NB4 (cell line): Measurements from ENCODE around the gene SYTL5.

Experiments used
- DNase-seq: peaks from one replicate; pipeline ENCODE4 v3.0.0; 2010; ENCODE audit warnings: low read depth
- H3K4me3 ChIP-seq: one replicate; pipeline ENCODE4 v1.5.1; 2011; ENCODE audit warnings: mild to moderate bottlenecking, low read depth, low read length, moderate library complexity
- MYC ChIP-seq: IDR thresholded peaks from 2 replicates; pipeline ENCODE4 v1.6.1; 2011; ENCODE audit warnings: low read depth, low read length
- POLR2A ChIP-seq: IDR thresholded peaks from 2 replicates; pipeline ENCODE4 v1.6.1; 2011; ENCODE audit warnings: mild to moderate bottlenecking; ENCODE audit not compliant: insufficient read length; ENCODE audit errors: extremely low read depth
- TF ChIP-seq, protein P1 (sequence below): IDR thresholded peaks from one replicate; pipeline ENCODE4 v1.5.1; 2012; ENCODE audit warnings: low read depth, low read length
- TF ChIP-seq, protein P2 (sequence below): IDR thresholded peaks from 2 replicates; pipeline ENCODE4 v1.6.1; 2011; ENCODE audit warnings: low read depth, low read length

Gene SYTL5

DNA sequence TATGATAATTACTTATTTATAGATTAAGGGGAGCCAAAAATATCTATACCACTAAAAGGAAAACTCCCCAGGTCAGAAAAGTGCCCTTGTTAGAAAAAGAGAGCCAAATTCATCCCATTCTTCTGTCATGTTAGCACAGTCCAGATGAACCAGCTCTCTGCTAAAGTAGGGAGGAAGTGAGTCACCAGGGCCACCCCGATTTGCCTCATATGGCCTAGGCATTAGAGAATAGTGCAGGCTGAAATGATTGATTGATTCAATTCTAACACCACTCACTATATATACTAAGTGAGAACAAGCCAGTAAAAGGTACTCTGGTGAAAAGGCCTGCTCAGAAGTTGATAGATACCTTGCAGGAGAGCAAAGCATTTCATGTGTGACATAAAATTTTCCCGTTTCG, 119.8 kb downstream of the SYTL5 start:
- TF ChIP-seq, protein P1, sequence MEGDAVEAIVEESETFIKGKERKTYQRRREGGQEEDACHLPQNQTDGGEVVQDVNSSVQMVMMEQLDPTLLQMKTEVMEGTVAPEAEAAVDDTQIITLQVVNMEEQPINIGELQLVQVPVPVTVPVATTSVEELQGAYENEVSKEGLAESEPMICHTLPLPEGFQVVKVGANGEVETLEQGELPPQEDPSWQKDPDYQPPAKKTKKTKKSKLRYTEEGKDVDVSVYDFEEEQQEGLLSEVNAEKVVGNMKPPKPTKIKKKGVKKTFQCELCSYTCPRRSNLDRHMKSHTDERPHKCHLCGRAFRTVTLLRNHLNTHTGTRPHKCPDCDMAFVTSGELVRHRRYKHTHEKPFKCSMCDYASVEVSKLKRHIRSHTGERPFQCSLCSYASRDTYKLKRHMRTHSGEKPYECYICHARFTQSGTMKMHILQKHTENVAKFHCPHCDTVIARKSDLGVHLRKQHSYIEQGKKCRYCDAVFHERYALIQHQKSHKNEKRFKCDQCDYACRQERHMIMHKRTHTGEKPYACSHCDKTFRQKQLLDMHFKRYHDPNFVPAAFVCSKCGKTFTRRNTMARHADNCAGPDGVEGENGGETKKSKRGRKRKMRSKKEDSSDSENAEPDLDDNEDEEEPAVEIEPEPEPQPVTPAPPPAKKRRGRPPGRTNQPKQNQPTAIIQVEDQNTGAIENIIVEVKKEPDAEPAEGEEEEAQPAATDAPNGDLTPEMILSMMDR: no peak
- TF ChIP-seq MYC (no peak), POLR2A (no peak)
- TF ChIP-seq, protein P2, sequence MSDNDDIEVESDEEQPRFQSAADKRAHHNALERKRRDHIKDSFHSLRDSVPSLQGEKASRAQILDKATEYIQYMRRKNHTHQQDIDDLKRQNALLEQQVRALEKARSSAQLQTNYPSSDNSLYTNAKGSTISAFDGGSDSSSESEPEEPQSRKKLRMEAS: no peak
- no peak overlapping the region for H3K4me3 ChIP-seq
- peak; percentile 12 for DNase-seq

DNA sequence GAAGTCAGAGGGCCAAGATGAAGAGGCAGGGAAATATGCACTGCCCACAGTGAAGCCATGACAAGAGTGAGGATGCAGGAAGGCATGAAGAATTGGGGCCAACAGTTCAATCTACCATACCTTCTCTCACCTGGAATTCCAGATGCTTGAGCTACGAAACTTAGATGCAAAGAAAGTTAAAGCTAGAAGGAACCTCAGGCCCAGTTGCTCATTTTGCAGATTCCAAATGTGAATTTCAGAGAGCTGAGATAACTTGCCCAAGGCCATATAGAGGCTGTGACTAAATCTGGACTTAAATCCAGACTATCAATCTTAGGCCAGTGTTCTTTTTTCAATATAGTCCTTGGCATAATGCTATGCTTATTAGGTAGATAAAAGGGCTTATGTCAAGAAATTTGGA, 121.6 kb downstream of the SYTL5 start:
- TF ChIP-seq, protein P2: no peak
- TF ChIP-seq, protein P1: no peak
- TF ChIP-seq POLR2A (no peak), MYC (no peak)
- no peak overlapping the region for H3K4me3 ChIP-seq
- no peak for DNase-seq

DNA sequence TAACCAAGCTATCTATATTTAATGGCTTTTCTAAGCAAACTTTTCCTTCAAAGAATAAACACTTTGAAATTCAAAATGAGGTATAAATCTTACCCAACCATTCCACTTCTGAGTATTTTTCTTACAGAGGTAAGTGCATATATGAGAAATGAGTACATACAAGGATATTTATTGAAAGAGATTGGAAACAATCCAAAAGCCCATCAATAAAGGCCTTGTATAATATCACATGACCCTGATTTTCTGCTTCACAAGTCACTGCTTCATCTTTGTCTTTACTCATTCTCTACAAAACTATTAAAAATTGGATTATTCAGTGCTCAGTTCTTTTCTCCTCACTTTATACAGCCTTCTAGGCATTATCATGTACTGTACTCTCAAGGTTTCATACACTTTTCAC, 123.0 kb downstream of the SYTL5 start:
- H3K4me3 ChIP-seq: no peak overlapping the region
- no peak for DNase-seq
- TF ChIP-seq, protein P2: no peak
- TF ChIP-seq MYC (no peak), POLR2A (no peak)
- TF ChIP-seq, protein P1: no peak

DNA sequence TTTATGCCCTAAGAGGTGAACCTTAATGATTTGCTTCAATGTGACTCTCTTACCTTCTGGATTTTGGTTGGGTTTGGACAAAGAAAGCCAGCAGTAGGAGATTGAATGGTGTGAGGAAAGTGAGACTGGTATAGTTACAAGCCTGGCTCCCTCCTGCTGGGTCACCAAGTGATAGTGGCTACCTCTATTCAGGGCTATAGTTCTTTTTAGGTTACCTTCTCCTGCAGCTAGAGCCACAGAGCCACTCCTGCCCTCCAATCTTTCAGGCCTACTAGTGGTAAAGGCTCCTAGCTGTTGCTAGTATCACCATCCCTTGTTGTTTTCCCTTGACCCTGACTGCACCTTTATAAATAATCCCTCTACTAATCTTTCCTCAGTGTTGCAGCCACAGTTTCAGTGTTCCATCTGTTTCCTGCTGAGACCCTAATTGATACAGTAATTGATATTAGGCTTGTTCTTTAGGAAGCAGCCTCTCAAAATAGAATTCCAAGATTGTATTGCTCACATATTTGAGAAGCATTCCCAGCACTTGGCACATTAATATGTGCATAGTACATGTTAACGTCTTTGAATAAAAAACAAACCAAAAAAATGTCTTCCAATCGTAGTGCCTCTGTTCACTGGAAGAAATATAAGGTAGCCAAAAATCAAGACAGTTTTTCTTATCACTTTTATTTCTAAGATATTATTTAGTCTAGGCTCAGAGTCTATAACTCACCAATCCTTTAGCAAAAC, 132.0 kb downstream of the SYTL5 start:
- TF ChIP-seq POLR2A: no peak
- TF ChIP-seq MYC: no peak
- TF ChIP-seq, protein P2: no peak
- TF ChIP-seq, protein P1: no peak
- H3K4me3 ChIP-seq: no peak overlapping the region
- DNase-seq: no peak

DNA sequence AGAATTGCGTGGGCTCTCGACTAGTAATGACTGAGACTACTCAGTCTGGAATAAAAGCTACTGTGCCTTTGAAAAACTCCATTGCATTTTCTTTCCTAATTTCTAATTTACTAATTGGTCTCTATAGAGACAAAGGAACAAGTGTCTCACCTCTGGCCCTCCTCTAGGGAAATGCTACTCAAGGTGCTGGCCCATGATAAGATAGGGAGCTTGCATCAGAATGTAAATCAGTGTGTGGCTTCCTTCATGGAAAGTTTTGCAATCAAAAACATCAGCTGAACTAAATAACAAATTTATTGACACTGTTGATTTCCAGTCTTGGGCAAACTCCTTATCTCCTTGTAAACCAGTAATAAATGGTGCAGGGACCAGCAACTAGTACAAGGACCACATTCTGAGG, 132.5 kb downstream of the SYTL5 start:
- H3K4me3 ChIP-seq: no peak overlapping the region
- TF ChIP-seq POLR2A: no peak
- TF ChIP-seq, protein P1: no peak
- TF ChIP-seq, protein P2: no peak
- TF ChIP-seq MYC: no peak
- DNase-seq: no peak
